ENCODE data around the gene TTC3.
"Not testable (repeated sequence)": the region's sequence is repeated elsewhere in the genome, so short reads cannot be mapped to it uniquely, and the experiment has no call there.

- TF ChIP-seq CTCF (conservative IDR thresholded peaks at IDR 0.05); EZH2 (IDR thresholded peaks at IDR 0.05; ENCODE audit: low read depth): not testable (repeated sequence)
Observed at GRCh38 chr21:37111029-37111428, 38.0 kb downstream of the TTC3 start.

Data from PC-9 (cell line).